ENCODE data around the gene CENATAC.

DNA sequence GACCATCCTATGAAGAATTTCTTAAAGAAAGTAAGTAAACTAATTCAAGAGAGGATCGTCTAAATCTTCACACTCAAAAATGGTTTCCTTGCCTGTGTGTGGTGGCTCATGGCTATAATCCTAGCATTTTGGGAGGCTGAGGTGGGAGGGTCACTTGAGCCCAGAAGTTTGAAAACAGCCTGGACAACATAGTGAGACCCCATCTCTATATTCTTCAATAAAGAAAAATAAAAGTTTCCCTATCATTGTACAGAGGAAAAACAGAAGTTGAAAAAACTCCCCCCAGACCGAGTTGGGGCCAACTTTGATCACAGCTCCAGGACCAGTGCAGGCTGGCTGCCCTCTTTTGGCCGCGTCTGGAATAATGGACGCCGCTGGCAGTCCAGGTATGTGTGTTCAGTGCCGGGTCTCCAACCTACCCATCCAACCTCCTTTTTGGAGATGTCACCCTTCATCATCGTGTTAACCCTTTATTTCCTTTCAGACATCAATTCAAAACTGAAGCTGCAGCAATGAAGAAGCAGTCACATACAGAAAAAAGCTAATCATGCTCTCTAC lies 17.2 kb downstream of the CENATAC start:
- TF ChIP-seq PPARA (CRISPR knock-in tag; IDR thresholded peaks at IDR 0.05; ENCODE audit: borderline replicate concordance) (no peak), PATZ1 (CRISPR knock-in tag; IDR thresholded peaks at IDR 0.05; ENCODE audit: borderline replicate concordance) (0 out of 2 replicates have a peak, but pooled peaks have one; percentile 10), ZFP3 (CRISPR knock-in tag; IDR thresholded peaks at IDR 0.05) (no peak), ARNTL (CRISPR knock-in tag; IDR thresholded peaks at IDR 0.05; ENCODE audit: borderline replicate concordance, low read depth) (no peak), SNAI2 (CRISPR knock-in tag; IDR thresholded peaks at IDR 0.05) (no peak), TCF4 (CRISPR knock-in tag; IDR thresholded peaks at IDR 0.05; ENCODE audit: borderline replicate concordance) (no peak), TSHZ2 (CRISPR knock-in tag; IDR thresholded peaks at IDR 0.05) (no peak), ZNF565 (CRISPR knock-in tag; conservative IDR thresholded peaks at IDR 0.05; ENCODE audit: low read depth) (no peak), ZNF70 (CRISPR knock-in tag; IDR thresholded peaks at IDR 0.05) (no peak), OSR1 (CRISPR knock-in tag; IDR thresholded peaks at IDR 0.05) (no peak), CSDC2 (CRISPR knock-in tag; IDR thresholded peaks at IDR 0.05) (no peak), ZC3H10 (CRISPR knock-in tag; IDR thresholded peaks at IDR 0.05) (no peak), ZNF8 (CRISPR knock-in tag; IDR thresholded peaks at IDR 0.05) (no peak)
- TF ChIP-seq, protein P1, sequence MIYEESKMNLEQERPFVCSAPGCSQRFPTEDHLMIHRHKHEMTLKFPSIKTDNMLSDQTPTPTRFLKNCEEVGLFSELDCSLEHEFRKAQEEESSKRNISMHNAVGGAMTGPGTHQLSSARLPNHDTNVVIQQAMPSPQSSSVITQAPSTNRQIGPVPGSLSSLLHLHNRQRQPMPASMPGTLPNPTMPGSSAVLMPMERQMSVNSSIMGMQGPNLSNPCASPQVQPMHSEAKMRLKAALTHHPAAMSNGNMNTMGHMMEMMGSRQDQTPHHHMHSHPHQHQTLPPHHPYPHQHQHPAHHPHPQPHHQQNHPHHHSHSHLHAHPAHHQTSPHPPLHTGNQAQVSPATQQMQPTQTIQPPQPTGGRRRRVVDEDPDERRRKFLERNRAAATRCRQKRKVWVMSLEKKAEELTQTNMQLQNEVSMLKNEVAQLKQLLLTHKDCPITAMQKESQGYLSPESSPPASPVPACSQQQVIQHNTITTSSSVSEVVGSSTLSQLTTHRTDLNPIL (CRISPR knock-in tag; IDR thresholded peaks at IDR 0.05; ENCODE audit: low read depth) = no peak

Measured in SK-N-SH treated with all-trans-retinoic acid at 6 μM for 48 hours (cell line).